HEK293 (cell line): ENCODE results near the gene CAPN8.

Experiments used
- BCL6B ChIP-seq: fragments of 450-650 bp; formaldehyde crosslinking; IDR thresholded peaks from 2 replicates; pipeline ENCODE4 v1.5.1; 2017; ENCODE audit warnings: missing biosample characterization, missing genetic modification characterization
- EGR2 ChIP-seq: fragments of 450-650 bp; formaldehyde crosslinking; IDR thresholded peaks from 2 replicates; pipeline ENCODE4 v1.5.1; 2016; ENCODE audit warnings: low read depth, missing biosample characterization, missing genetic modification characterization
- GLI2 ChIP-seq: fragments of 450-650 bp; formaldehyde crosslinking; IDR thresholded peaks from 2 replicates; pipeline ENCODE4; 2017; ENCODE audit warnings: missing biosample characterization, missing genetic modification characterization, low read depth, borderline replicate concordance
- OSR2 ChIP-seq: fragments of 450-650 bp; formaldehyde crosslinking; IDR thresholded peaks from 2 replicates; pipeline ENCODE4 v1.5.1; 2016; ENCODE audit warnings: missing biosample characterization, missing genetic modification characterization
- PBX3 ChIP-seq: sonication (generic); formaldehyde crosslinking; IDR thresholded peaks from 2 replicates; pipeline ENCODE4 v1.8.1; 2022; ENCODE audit warnings: mild to moderate bottlenecking, moderate library complexity, missing genetic modification reagents
- REST ChIP-seq: fragments of 450-650 bp; formaldehyde crosslinking; IDR thresholded peaks from 2 replicates; pipeline ENCODE4 v1.5.1; 2016; ENCODE audit warnings: missing biosample characterization, missing genetic modification characterization
- SP3 ChIP-seq: fragments of 450-650 bp; formaldehyde crosslinking; IDR thresholded peaks from 2 replicates; pipeline ENCODE4 v1.5.1; 2016; ENCODE audit warnings: missing biosample characterization, missing genetic modification characterization
- TRIM28 ChIP-seq: IDR thresholded peaks from 2 replicates; pipeline ENCODE4 v1.6.1; 2011; ENCODE audit warnings: low read length, control low read depth, borderline replicate concordance
- YY2 ChIP-seq: fragments of 450-650 bp; formaldehyde crosslinking; IDR thresholded peaks from 2 replicates; pipeline ENCODE4 v1.5.1; 2016; ENCODE audit warnings: missing biosample characterization, missing genetic modification characterization
- ZBTB1 ChIP-seq: fragments of 450-650 bp; formaldehyde crosslinking; IDR thresholded peaks from 2 replicates; pipeline ENCODE4 v1.5.1; 2016; ENCODE audit warnings: missing biosample characterization, missing genetic modification characterization
- ZBTB11 ChIP-seq: fragments of 450-650 bp; formaldehyde crosslinking; conservative IDR thresholded peaks from 2 replicates; pipeline ENCODE4 v1.5.1; 2016; ENCODE audit warnings: low read depth, missing biosample characterization, missing genetic modification characterization
- ZNF157 ChIP-seq: fragments of 450-650 bp; formaldehyde crosslinking; IDR thresholded peaks from 2 replicates; pipeline ENCODE4 v1.5.1; 2016; ENCODE audit warnings: missing biosample characterization, missing genetic modification characterization
- ZNF169 ChIP-seq: fragments of 450-650 bp; formaldehyde crosslinking; IDR thresholded peaks from 2 replicates; pipeline ENCODE4 v1.5.1; 2016; ENCODE audit warnings: missing biosample characterization, missing genetic modification characterization
- ZNF175 ChIP-seq: fragments of 450-650 bp; formaldehyde crosslinking; IDR thresholded peaks from 2 replicates; pipeline ENCODE4 v1.5.1; 2016; ENCODE audit warnings: missing biosample characterization, missing genetic modification characterization
- ZNF2 ChIP-seq: fragments of 450-650 bp; formaldehyde crosslinking; IDR thresholded peaks from 2 replicates; pipeline ENCODE4 v1.5.1; 2016; ENCODE audit warnings: missing biosample characterization, missing genetic modification characterization
- ZNF26 ChIP-seq: fragments of 450-650 bp; formaldehyde crosslinking; IDR thresholded peaks from 2 replicates; pipeline ENCODE4 v1.5.1; 2016; ENCODE audit warnings: missing biosample characterization, missing genetic modification characterization
- ZNF341 ChIP-seq: fragments of 450-650 bp; formaldehyde crosslinking; IDR thresholded peaks from 2 replicates; pipeline ENCODE4; 2016; ENCODE audit warnings: low read depth, missing biosample characterization, missing genetic modification characterization
- ZNF362 ChIP-seq: fragments of 450-650 bp; formaldehyde crosslinking; IDR thresholded peaks from 2 replicates; pipeline ENCODE4 v1.5.1; 2016; ENCODE audit warnings: missing biosample characterization, missing genetic modification characterization
- ZNF423 ChIP-seq: fragments of 450-650 bp; formaldehyde crosslinking; IDR thresholded peaks from 2 replicates; pipeline ENCODE4 v1.5.1; 2016; ENCODE audit warnings: missing biosample characterization, missing genetic modification characterization
- ZNF530 ChIP-seq: fragments of 450-650 bp; formaldehyde crosslinking; IDR thresholded peaks from 2 replicates; pipeline ENCODE4 v1.5.1; 2016; ENCODE audit warnings: low read depth, missing biosample characterization, missing genetic modification characterization
- ZNF560 ChIP-seq: fragments of 450-650 bp; formaldehyde crosslinking; IDR thresholded peaks from 2 replicates; pipeline ENCODE4 v1.5.1; 2017; ENCODE audit warnings: missing biosample characterization, missing genetic modification characterization, borderline replicate concordance
- ZNF585B ChIP-seq: fragments of 450-650 bp; formaldehyde crosslinking; IDR thresholded peaks from 2 replicates; pipeline ENCODE4 v1.5.1; 2016; ENCODE audit warnings: missing biosample characterization, missing genetic modification characterization
- ZNF600 ChIP-seq: fragments of 450-650 bp; formaldehyde crosslinking; IDR thresholded peaks from 2 replicates; pipeline ENCODE4 v1.5.1; 2016; ENCODE audit warnings: missing biosample characterization, missing genetic modification characterization
- ZNF629 ChIP-seq: fragments of 450-650 bp; formaldehyde crosslinking; IDR thresholded peaks from 2 replicates; pipeline ENCODE4 v1.5.1; 2017; ENCODE audit warnings: missing biosample characterization, missing genetic modification characterization
- ZNF677 ChIP-seq: fragments of 450-650 bp; IDR thresholded peaks from 2 replicates; pipeline ENCODE4 v1.5.0; 2018; ENCODE audit warnings: missing biosample characterization, mild to moderate bottlenecking, missing genetic modification characterization, moderate library complexity
- ZSCAN18 ChIP-seq: fragments of 450-650 bp; formaldehyde crosslinking; IDR thresholded peaks from 2 replicates; pipeline ENCODE4 v1.5.1; 2016; ENCODE audit warnings: missing biosample characterization, missing genetic modification characterization
- ZXDB ChIP-seq: fragments of 450-650 bp; formaldehyde crosslinking; IDR thresholded peaks from 2 replicates; pipeline ENCODE4 v1.5.1; 2016; ENCODE audit warnings: missing biosample characterization, missing genetic modification characterization

The CAPN8 gene

GRCh38 chr1:223556414-223557129 is 108.9 kb downstream of the CAPN8 start (continued):
- TF ChIP-seq ZNF362 (tag by site-specific recombination): no peak
- no peak for TF ChIP-seq ZXDB (tag by site-specific recombination)
- no peak for TF ChIP-seq ZNF157 (tag by site-specific recombination)
- TF ChIP-seq ZNF560 (tag by site-specific recombination): no peak
- no peak for TF ChIP-seq REST (tag by site-specific recombination)
- no peak for TF ChIP-seq ZNF423 (tag by site-specific recombination)
- no peak for TF ChIP-seq ZBTB11 (tag by site-specific recombination)
- TF ChIP-seq ZNF2 (tag by site-specific recombination): peak; percentile 96
- TF ChIP-seq ZNF26: no peak
- no peak for TF ChIP-seq ZNF341
- no peak for TF ChIP-seq OSR2 (tag by site-specific recombination)
- no peak for TF ChIP-seq BCL6B (tag by site-specific recombination)
- TF ChIP-seq YY2 (tag by site-specific recombination): no peak
- TF ChIP-seq EGR2 (tag by site-specific recombination): no peak
- TF ChIP-seq ZNF530: no peak
- TF ChIP-seq PBX3 (CRISPR knock-in tag): no peak
- TF ChIP-seq ZNF175 (tag by site-specific recombination): no peak
- no peak for TF ChIP-seq ZNF629
- no peak for TF ChIP-seq SP3
- TF ChIP-seq ZNF169: no peak
- no peak for TF ChIP-seq GLI2 (tag by site-specific recombination)
- no peak for TF ChIP-seq ZSCAN18 (tag by site-specific recombination)
- peak; percentile 64; the same call in 1 of the 2 replicates for TF ChIP-seq TRIM28
- TF ChIP-seq ZNF585B (tag by site-specific recombination): no peak
- TF ChIP-seq ZNF677 (tag by site-specific recombination): 0 out of 2 replicates have a peak, but pooled peaks have one; percentile 1
- no peak for TF ChIP-seq ZBTB1
- no peak for TF ChIP-seq ZNF600
